ENCODE data around the gene PELO. TPM values are rescaled to one million over a fixed set of nuclear protein-coding genes. Genes with fewer than 3 reads are reported as not detected.

Gene PELO
- total RNA-seq, 2 donors from 2014 or later: 8.5 to 11.8 TPM

- Histone ChIP-seq H3K9me3 (no peaks in the 10 kb centered on the region), H3K4me1 (no peaks in the 10 kb centered on the region), H3K36me3 (no peaks in the 10 kb centered on the region), H3K4me3 (no peak overlapping the region), H3K27ac (no peak overlapping the region), H3K27me3 (no peaks in the 10 kb centered on the region)
- no peak for DNase-seq (ENCODE audit: low spot score)
- TF ChIP-seq CTCF (IDR thresholded peaks at IDR 0.05): no peak
These were observed 33.7 kb upstream of the PELO start for GRCh38 chr5:52754051-52754450.

- TF ChIP-seq CTCF (IDR thresholded peaks at IDR 0.05): no peak
- Histone ChIP-seq H3K27ac (peak overlapping the region in 1 of 2 donors; percentile 32), H3K9me3 (no peaks in the 10 kb centered on the region), H3K36me3 (no peaks in the 10 kb centered on the region), H3K27me3 (no peaks in the 10 kb centered on the region), H3K4me3 (no peak overlapping the region), H3K4me1 (no peaks in the 10 kb centered on the region)
- DNase-seq (ENCODE audit: low spot score): no peak
These were observed 30.2 kb upstream of the PELO start for GRCh38 chr5:52757527-52757926.

- Histone ChIP-seq H3K4me3 (no peak overlapping the region), H3K9me3 (no peaks in the 10 kb centered on the region), H3K36me3 (no peaks in the 10 kb centered on the region), H3K27ac (peak overlapping the region in 1 of 2 donors; percentile 32), H3K27me3 (no peaks in the 10 kb centered on the region), H3K4me1 (no peaks in the 10 kb centered on the region)
- DNase-seq (ENCODE audit: low spot score): no peak
- no peak for TF ChIP-seq CTCF (IDR thresholded peaks at IDR 0.05)
These were observed 29.7 kb upstream of the PELO start for GRCh38 chr5:52758014-52758413.

GRCh38 chr5:52759331-52759730 is 28.4 kb upstream of the PELO start:
- H3K27ac ChIP-seq: no peak overlapping the region
- TF ChIP-seq CTCF (IDR thresholded peaks at IDR 0.05): no peak
- DNase-seq (ENCODE audit: low spot score): no peak
- no peak overlapping the region for H3K4me3 ChIP-seq
- no peaks in the 10 kb centered on the region for H3K36me3 ChIP-seq
- H3K9me3 ChIP-seq: no peaks in the 10 kb centered on the region
- H3K27me3 ChIP-seq: no peaks in the 10 kb centered on the region
- no peaks in the 10 kb centered on the region for H3K4me1 ChIP-seq

GRCh38 chr5:52760695-52761366 is 26.9 kb upstream of the PELO start:
- no peak for DNase-seq (ENCODE audit: low spot score)
- Histone ChIP-seq H3K27me3 (no peaks in the 10 kb centered on the region), H3K4me1 (no peaks in the 10 kb centered on the region), H3K27ac (no peak overlapping the region), H3K9me3 (no peaks in the 10 kb centered on the region), H3K4me3 (no peak overlapping the region), H3K36me3 (no peaks in the 10 kb centered on the region)
- no peak for TF ChIP-seq CTCF (IDR thresholded peaks at IDR 0.05)

- no peak overlapping the region for H3K27ac ChIP-seq
- no peaks in the 10 kb centered on the region for H3K4me1 ChIP-seq
- no peak for TF ChIP-seq CTCF (IDR thresholded peaks at IDR 0.05)
- DNase-seq (ENCODE audit: low spot score): no peak
- H3K36me3 ChIP-seq: no peaks in the 10 kb centered on the region
- H3K27me3 ChIP-seq: no peaks in the 10 kb centered on the region
- no peak overlapping the region for H3K4me3 ChIP-seq
- no peaks in the 10 kb centered on the region for H3K9me3 ChIP-seq
These were observed 20.4 kb upstream of the PELO start for GRCh38 chr5:52767217-52767743.
